ENCODE results near the gene MAP4K3.

The MAP4K3 gene

GRCh38 chr2:39227628-39228412 lies 209.3 kb downstream of the MAP4K3 start:
- H3K9me3 ChIP-seq (ENCODE audit: control insufficient read depth, low read length), result no peaks in the 10 kb centered on the region

GRCh38 chr2:39225567-39225966 lies 211.5 kb downstream of the MAP4K3 start:
- Histone ChIP-seq H3K9ac (no peak overlapping the region), H2AFZ (no peak overlapping the region), H3K4me1 (peaks cover 5% of the 10 kb centered on the region), H3K27ac (no peak overlapping the region), H3K27me3 (ENCODE audit: control insufficient read depth, insufficient read depth, low read length) (no peaks in the 10 kb centered on the region), H3K9me3 (ENCODE audit: control insufficient read depth, low read length) (no peaks in the 10 kb centered on the region), H3K36me3 (ENCODE audit: control insufficient read depth, insufficient read depth, low read length) (no peaks in the 10 kb centered on the region), H3K79me2 (no peaks in the 10 kb centered on the region), H3K4me2 (ENCODE audit: low read length) (no peak overlapping the region), H3K4me3 (ENCODE audit: low read depth, low read length) (no peak overlapping the region)
- TF ChIP-seq CTCF (IDR thresholded peaks at IDR 0.05), result no peak

More at GRCh38 chr2:39227628-39228412, 209.3 kb downstream of the MAP4K3 start:
- Histone ChIP-seq H2AFZ (peak overlapping the region; percentile 52), H3K4me1 (peaks cover 5% of the 10 kb centered on the region), H3K36me3 (ENCODE audit: control insufficient read depth, insufficient read depth, low read length) (no peaks in the 10 kb centered on the region), H3K27ac (no peak overlapping the region), H3K4me3 (ENCODE audit: low read depth, low read length) (no peak overlapping the region), H3K9ac (no peak overlapping the region), H3K4me2 (ENCODE audit: low read length) (no peak overlapping the region), H3K27me3 (ENCODE audit: control insufficient read depth, insufficient read depth, low read length) (no peaks in the 10 kb centered on the region), H3K79me2 (no peaks in the 10 kb centered on the region)
- TF ChIP-seq CTCF (IDR thresholded peaks at IDR 0.05), result peak; percentile 91

- Histone ChIP-seq H3K4me2 (ENCODE audit: low read length) (no peak overlapping the region), H3K79me2 (no peaks in the 10 kb centered on the region), H3K9ac (no peak overlapping the region), H2AFZ (no peak overlapping the region), H3K27ac (no peak overlapping the region), H3K27me3 (ENCODE audit: control insufficient read depth, insufficient read depth, low read length) (no peaks in the 10 kb centered on the region), H3K4me1 (no peaks in the 10 kb centered on the region), H3K36me3 (ENCODE audit: control insufficient read depth, insufficient read depth, low read length) (no peaks in the 10 kb centered on the region), H3K9me3 (ENCODE audit: control insufficient read depth, low read length) (no peaks in the 10 kb centered on the region), H3K4me3 (ENCODE audit: low read depth, low read length) (no peak overlapping the region)
- TF ChIP-seq CTCF (IDR thresholded peaks at IDR 0.05), result no peak
Observed at GRCh38 chr2:39223909-39224308, 213.2 kb downstream of the MAP4K3 start.

GRCh38 chr2:39221459-39221858 lies 215.6 kb downstream of the MAP4K3 start:
- Histone ChIP-seq H3K36me3 (ENCODE audit: control insufficient read depth, insufficient read depth, low read length) (no peaks in the 10 kb centered on the region), H3K9ac (no peak overlapping the region), H3K9me3 (ENCODE audit: control insufficient read depth, low read length) (no peaks in the 10 kb centered on the region), H3K4me2 (ENCODE audit: low read length) (no peak overlapping the region), H2AFZ (no peak overlapping the region), H3K4me1 (no peaks in the 10 kb centered on the region), H3K4me3 (ENCODE audit: low read depth, low read length) (no peak overlapping the region), H3K27me3 (ENCODE audit: control insufficient read depth, insufficient read depth, low read length) (no peaks in the 10 kb centered on the region), H3K27ac (no peak overlapping the region), H3K79me2 (no peaks in the 10 kb centered on the region)
- no peak for TF ChIP-seq CTCF (IDR thresholded peaks at IDR 0.05)

- no peak for TF ChIP-seq CTCF (IDR thresholded peaks at IDR 0.05)
- H3K4me2 ChIP-seq (ENCODE audit: low read length), result no peak overlapping the region
- no peak overlapping the region for H3K9ac ChIP-seq
- H3K4me3 ChIP-seq (ENCODE audit: low read depth, low read length), result no peak overlapping the region
- H2AFZ ChIP-seq, result no peak overlapping the region
- no peaks in the 10 kb centered on the region for H3K9me3 ChIP-seq (ENCODE audit: control insufficient read depth, low read length)
- no peaks in the 10 kb centered on the region for H3K4me1 ChIP-seq
- H3K27me3 ChIP-seq (ENCODE audit: control insufficient read depth, insufficient read depth, low read length), result no peaks in the 10 kb centered on the region
- no peak overlapping the region for H3K27ac ChIP-seq
- H3K79me2 ChIP-seq, result no peaks in the 10 kb centered on the region
- H3K36me3 ChIP-seq (ENCODE audit: control insufficient read depth, insufficient read depth, low read length), result no peaks in the 10 kb centered on the region
Observed at GRCh38 chr2:39220136-39220535, 216.9 kb downstream of the MAP4K3 start.

Measured in parathyroid adenoma (tissue), 2 donors.